ENCODE data around the gene C3AR1.

- TF ChIP-seq CTCF (optimal IDR thresholded peaks at IDR 0.05 in 1 of 3, IDR thresholded peaks at IDR 0.05 in 1 of 3, conservative IDR thresholded peaks at IDR 0.05 in 1 of 3; ENCODE audit: extremely low read depth in 1 of 3, insufficient read depth in 2 of 3, low read length in 3 of 3) = no peak
- TF ChIP-seq EZH2 (IDR thresholded peaks at IDR 0.05; ENCODE audit: low read length) = no peak
These were observed 29.0 kb downstream of the C3AR1 start for GRCh38 chr12:8037046-8037663.

Data from keratinocyte (primary cell).